ENCODE data around the gene RAB11FIP4.

GRCh38 chr17:31480067-31480466 lies 88.6 kb downstream of the RAB11FIP4 start:
- no peak for TF ChIP-seq EZH2phosphoT487 (IDR thresholded peaks at IDR 0.05; ENCODE audit: borderline replicate concordance)
- no peak for TF ChIP-seq CTCF (conservative IDR thresholded peaks at IDR 0.05; ENCODE audit: low read length)
